WERI-Rb-1 (cell line): Measurements from ENCODE around the gene NEK7.

ENCODE experiments used
- DNase-seq: peaks from one replicate; pipeline ENCODE4 v3.0.0-alpha.2; 2020
- H3K27ac ChIP-seq: fragments of 250-450 bp; sonication (Bioruptor Pico); 2 replicates; pipeline ENCODE4 v1.5.1; 2020; ENCODE audit warnings: mild to moderate bottlenecking, moderate library complexity
- H3K27me3 ChIP-seq: fragments of 250-450 bp; sonication (Bioruptor Pico); 2 replicates; pipeline ENCODE4 v1.5.1; 2021; ENCODE audit warnings: mild to moderate bottlenecking, low read depth, moderate library complexity; ENCODE audit not compliant: insufficient read depth, severe bottlenecking
- H3K36me3 ChIP-seq: fragments of 250-450 bp; sonication (Bioruptor Pico); 2 replicates; pipeline ENCODE4 v1.5.1; 2020; ENCODE audit warnings: mild to moderate bottlenecking, moderate library complexity
- H3K4me3 ChIP-seq: 2 replicates; pipeline ENCODE4 v1.5.1; 2011; ENCODE audit warnings: low read depth, mild to moderate bottlenecking, control low read depth, low read length
- H3K9me3 ChIP-seq: fragments of 250-450 bp; sonication (Bioruptor Pico); 2 replicates; pipeline ENCODE4 v1.5.1; 2021; ENCODE audit warnings: mild to moderate bottlenecking, moderate library complexity; ENCODE audit not compliant: severe bottlenecking
- CTCF ChIP-seq: IDR thresholded peaks from 2 replicates; pipeline ENCODE4 v1.5.1; 2011; ENCODE audit warnings: low read depth, mild to moderate bottlenecking, control low read depth, inconsistent platforms, low read length

Gene NEK7

GRCh38 chr1:198265073-198265661 lies 108.4 kb downstream of the NEK7 start:
- Histone ChIP-seq H3K36me3 (no peaks in the 10 kb centered on the region), H3K4me3 (no peak overlapping the region), H3K27me3 (no peaks in the 10 kb centered on the region), H3K9me3 (no peaks in the 10 kb centered on the region), H3K27ac (no peak overlapping the region)
- TF ChIP-seq CTCF = no peak
- DNase-seq = no peak

DNA sequence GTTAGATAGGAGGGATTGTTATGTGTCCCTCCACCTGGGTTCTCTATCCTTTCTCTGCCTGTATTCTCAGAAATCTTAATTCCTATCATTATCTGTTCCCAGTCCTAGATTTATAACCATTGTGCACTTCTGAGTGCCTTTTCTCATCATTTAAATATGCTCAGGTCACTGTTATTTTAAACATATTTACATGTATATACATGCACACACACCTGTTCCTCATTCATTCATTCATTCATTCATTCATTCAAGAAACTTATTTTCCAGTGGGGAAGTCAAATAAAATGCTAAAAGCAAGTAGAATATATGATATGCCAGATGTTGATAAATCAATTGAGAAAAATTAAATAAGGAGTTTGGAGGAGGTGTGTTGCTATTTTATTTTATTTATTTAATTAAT lies 110.3 kb downstream of the NEK7 start:
- H3K27me3 ChIP-seq = no peaks in the 10 kb centered on the region
- TF ChIP-seq CTCF = no peak
- H3K4me3 ChIP-seq = no peak overlapping the region
- H3K9me3 ChIP-seq = no peaks in the 10 kb centered on the region
- DNase-seq = no peak
- no peak overlapping the region for H3K27ac ChIP-seq
- no peaks in the 10 kb centered on the region for H3K36me3 ChIP-seq

DNA sequence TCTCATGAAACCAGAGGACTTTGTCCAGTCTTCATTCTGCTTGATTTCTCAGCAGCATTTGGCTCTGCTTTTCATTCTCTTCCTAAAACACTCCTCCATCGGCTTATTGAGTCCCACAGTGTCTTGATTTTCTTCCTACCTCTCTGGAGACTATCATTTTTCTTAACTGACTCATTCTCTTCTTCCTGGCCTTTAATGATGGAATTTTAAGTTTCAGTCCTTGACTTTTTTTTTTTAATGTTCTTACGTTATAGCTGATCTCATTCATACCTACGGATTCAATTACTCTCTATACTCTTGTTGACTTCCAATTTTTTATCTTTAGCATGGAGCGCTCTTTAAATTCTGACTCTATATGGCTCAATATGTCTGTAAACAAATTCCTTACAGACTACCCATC lies 111.1 kb downstream of the NEK7 start:
- Histone ChIP-seq H3K27me3 (no peaks in the 10 kb centered on the region), H3K27ac (no peak overlapping the region), H3K36me3 (no peaks in the 10 kb centered on the region), H3K9me3 (no peaks in the 10 kb centered on the region), H3K4me3 (no peak overlapping the region)
- TF ChIP-seq CTCF = no peak
- DNase-seq = no peak

DNA sequence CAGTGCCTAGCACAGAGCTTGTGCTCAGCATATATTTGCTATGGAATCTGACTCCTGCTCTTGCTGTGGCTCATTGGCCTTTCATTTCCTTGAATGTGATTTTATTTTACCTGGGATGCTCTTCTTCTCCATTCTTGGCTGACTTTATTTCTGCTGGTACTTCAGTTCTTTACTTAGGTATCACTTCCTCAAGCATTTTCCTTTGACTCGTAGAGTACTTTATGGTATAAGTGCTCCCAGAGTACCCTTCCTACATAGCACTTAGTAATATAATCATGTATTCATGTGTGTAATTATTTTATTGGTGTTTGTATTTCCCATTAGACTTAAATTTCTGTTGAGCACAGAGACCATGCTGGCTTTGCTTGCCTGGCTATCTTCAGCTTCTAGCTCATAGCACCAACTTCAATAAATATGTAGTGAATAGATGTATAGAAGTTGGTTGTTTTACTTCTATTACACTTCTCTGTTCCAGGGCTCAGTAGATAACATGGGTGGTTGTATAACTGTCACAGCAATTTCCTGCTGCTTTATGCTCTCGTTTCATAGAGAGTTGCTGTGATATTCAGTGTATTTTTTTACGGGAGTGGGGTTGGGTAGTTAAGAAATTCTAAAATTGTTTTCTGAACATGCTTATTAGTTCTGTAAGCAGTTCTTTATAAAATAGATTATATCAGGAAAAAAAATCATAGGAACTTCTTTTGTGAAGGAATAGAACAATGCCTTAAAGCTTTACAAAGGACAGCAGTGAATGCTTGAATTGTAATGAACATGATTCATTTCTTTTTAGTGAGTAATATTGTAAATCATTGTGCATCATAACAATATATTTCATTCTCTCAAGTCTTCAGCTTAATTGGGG lies 112.2 kb downstream of the NEK7 start:
- H3K27me3 ChIP-seq = no peaks in the 10 kb centered on the region
- no peak for TF ChIP-seq CTCF
- no peaks in the 10 kb centered on the region for H3K9me3 ChIP-seq
- H3K4me3 ChIP-seq = no peak overlapping the region
- no peak for DNase-seq
- no peaks in the 10 kb centered on the region for H3K36me3 ChIP-seq
- no peak overlapping the region for H3K27ac ChIP-seq

DNA sequence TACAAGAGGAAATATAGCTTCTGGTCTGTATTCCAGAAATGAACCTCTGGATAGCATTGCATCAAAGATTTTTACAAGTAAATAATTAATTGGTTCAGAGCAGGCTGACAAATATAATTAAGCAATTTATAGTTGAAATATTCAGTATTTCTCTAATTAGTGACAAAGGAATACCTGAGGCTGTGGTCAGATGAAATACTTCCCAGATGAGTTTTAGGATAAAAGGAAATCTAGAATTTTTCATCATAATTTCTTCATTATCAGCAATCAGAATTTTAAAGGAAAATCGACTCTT lies 112.8 kb downstream of the NEK7 start:
- H3K27ac ChIP-seq = no peak overlapping the region
- TF ChIP-seq CTCF = no peak
- H3K36me3 ChIP-seq = no peaks in the 10 kb centered on the region
- no peaks in the 10 kb centered on the region for H3K27me3 ChIP-seq
- no peak overlapping the region for H3K4me3 ChIP-seq
- H3K9me3 ChIP-seq = no peaks in the 10 kb centered on the region
- DNase-seq = no peak
